Transverse colon (tissue), 4 donors: ENCODE results near the gene CKB. TPM values are rescaled to one million over a fixed set of nuclear protein-coding genes. Genes with fewer than 3 reads are reported as not detected.

Experiments used
- DNase-seq: peaks from one replicate; pipeline ENCODE4 v3.0.0-alpha.2; 2019
- H3K27ac ChIP-seq, 4 donors: fragments of 200-600 bp; sonication (generic); 2 replicates each; pipeline ENCODE4 v1.5.1; 2016 to 2018; ENCODE audit warnings: inconsistent platforms in 4 of 4
- H3K27me3 ChIP-seq: fragments of 200-600 bp; sonication (generic); 2 replicates; pipeline ENCODE4 v1.5.1; 2017; ENCODE audit warnings: inconsistent platforms
- H3K36me3 ChIP-seq, 4 donors: fragments of 200-600 bp; sonication (generic); 2 replicates each; pipeline ENCODE4 v1.5.1; 2017 to 2019; ENCODE audit warnings: inconsistent platforms in 4 of 4
- H3K4me1 ChIP-seq, 4 donors: fragments of 200-600 bp; sonication (generic); 2 replicates each; pipeline ENCODE4 v1.5.1; 2017 to 2020; ENCODE audit warnings: inconsistent platforms in 4 of 4
- H3K4me3 ChIP-seq, 4 donors: fragments of 200-600 bp; sonication (generic); 1 replicate in 1 of 4; 2 replicates in 3 of 4; pipeline versions ENCODE4 v1.5.1 to v1.6.1; 2017 to 2019; ENCODE audit warnings: inconsistent platforms in 4 of 4
- H3K9me3 ChIP-seq, 2 donors: fragments of 200-600 bp; sonication (generic); 2 replicates each; pipeline ENCODE4 v1.5.1; 2017 to 2019; ENCODE audit warnings: inconsistent platforms in 2 of 2
- CTCF ChIP-seq, 5 experiments: fragments of 200-600 bp in 3 of 5; fragments of 450-650 bp in 2 of 5; sonication (generic) in 3 of 5; IDR thresholded peaks; 1 replicate in 2 of 5; 2 replicates in 3 of 5; pipeline ENCODE4 v1.5.1; 2016 to 2017; ENCODE audit warnings: antibody characterized with exemption in 5 of 5, inconsistent platforms in 3 of 5, mild to moderate bottlenecking in 2 of 5, moderate library complexity in 1 of 5
- EP300 ChIP-seq: sonication (generic); formaldehyde crosslinking; IDR thresholded peaks from one replicate; pipeline ENCODE4 v1.6.1; 2017; ENCODE audit warnings: antibody characterized with exemption, low read depth
- POLR2A ChIP-seq: fragments of 450-650 bp; IDR thresholded peaks from one replicate; pipeline ENCODE4 v1.6.1; 2016; ENCODE audit warnings: antibody characterized with exemption, mild to moderate bottlenecking, moderate library complexity
- POLR2AphosphoS5 ChIP-seq, 3 donors: sonication (generic); formaldehyde crosslinking; IDR thresholded peaks; one replicate each; pipeline ENCODE4 v1.6.1; 2016; ENCODE audit warnings: antibody characterized with exemption in 3 of 3
- WGBS, 2 donors: methylation state at CpG; one replicate each; pipeline ENCODE4 v1.1.5; 2018; ENCODE audit warnings: low coverage in 1 of 2; 5-methylcytosine and 5-hydroxymethylcytosine counted together
- in situ Hi-C, 4 donors: fragments of 200-750 bp; cut with MboI; loops; one replicate each; pipeline versions ENCODE4 v1.15.0 to v1.15.1; 2017; ENCODE audit warnings: low sequenced_read_pairs in 3 of 4, low pct_ligation_motif_present in 1 of 4, low pct_unique_long_range_greater_than_20kb in 1 of 4
- intact Hi-C: fragments of 100-400 bp; cut with DNase I; formaldehyde crosslinking; loops from one replicate; pipeline ENCODE4 v1.15.1; 2023; ENCODE audit warnings: low total_unique reads
- total RNA-seq, 4 donors: library from RNA; depleted of rRNA; stranded (reverse); fragments of >200 nt; gene quantifications; one replicate each; pipeline ENCODE4 v1.1.0, GENCODE V29; 2016

CKB gene
- total RNA-seq, 4 donors from 2014 or later = 504 to 5,877 (median 3,263) TPM

GRCh38 chr14:103543721-103544387, 21.2 kb upstream of the CKB start:
- H3K27ac ChIP-seq = peak overlapping the region; percentile 74 to 94 (median 86)
- DNase-seq = no peak
- in situ Hi-C loops (no loop called here), intact Hi-C loops (no loop called here)
- peaks cover 57 to 67% (median 62%) of the 10 kb centered on the region in 4 donors for H3K4me1 ChIP-seq
- H3K36me3 ChIP-seq = no peaks in the 10 kb centered on the region
- no peak for TF ChIP-seq EP300
- no peaks in the 10 kb centered on the region for H3K27me3 ChIP-seq
- H3K9me3 ChIP-seq = no peaks in the 10 kb centered on the region
- WGBS, 2 donors = 71% methylated on average over 18 of the region's 19 CpGs; no CpG with 5 or more reads in 1 of the 2 donors
- no peak overlapping the region for H3K4me3 ChIP-seq

GRCh38 chr14:103543140-103543539, 20.5 kb upstream of the CKB start:
- Histone ChIP-seq H3K4me3 (no peak overlapping the region), H3K27me3 (no peaks in the 10 kb centered on the region), H3K36me3 (no peaks in the 10 kb centered on the region), H3K27ac (peak overlapping the region; percentile 74 to 94 (median 86)), H3K9me3 (no peaks in the 10 kb centered on the region), H3K4me1 (peaks cover 60 to 73% (median 69%) of the 10 kb centered on the region in 4 donors)
- intact Hi-C loops (no loop called here), in situ Hi-C loops (no loop called here)
- DNase-seq = no peak
- WGBS, 2 donors = 64% methylated on average over 8 of the region's 10 CpGs; no CpG with 5 or more reads in 1 of the 2 donors
- TF ChIP-seq CTCF (IDR thresholded peaks at IDR 0.05) = no peak

- in situ Hi-C loops = no loop called here
- Histone ChIP-seq H3K4me1 (peaks cover 60 to 78% (median 69%) of the 10 kb centered on the region in 4 donors), H3K27me3 (no peaks in the 10 kb centered on the region), H3K27ac (peak overlapping the region; percentile 74 to 94 (median 86)), H3K36me3 (no peaks in the 10 kb centered on the region), H3K9me3 (no peaks in the 10 kb centered on the region), H3K4me3 (peak overlapping the region in 1 of 4 donors; percentile 2)
- TF ChIP-seq POLR2AphosphoS5 (IDR thresholded peaks at IDR 0.05) (no peak), CTCF (IDR thresholded peaks at IDR 0.05) (no peak), POLR2A (no peak), EP300 (no peak)
- peak; percentile 66 for DNase-seq
- intact Hi-C loops = no loop called here
- 21% methylated on average over 18 of the region's 18 CpGs; no CpG with 5 or more reads in 1 of the 2 donors for WGBS, 2 donors
Observed at GRCh38 chr14:103542605-103543088, 20.0 kb upstream of the CKB start.

DNA sequence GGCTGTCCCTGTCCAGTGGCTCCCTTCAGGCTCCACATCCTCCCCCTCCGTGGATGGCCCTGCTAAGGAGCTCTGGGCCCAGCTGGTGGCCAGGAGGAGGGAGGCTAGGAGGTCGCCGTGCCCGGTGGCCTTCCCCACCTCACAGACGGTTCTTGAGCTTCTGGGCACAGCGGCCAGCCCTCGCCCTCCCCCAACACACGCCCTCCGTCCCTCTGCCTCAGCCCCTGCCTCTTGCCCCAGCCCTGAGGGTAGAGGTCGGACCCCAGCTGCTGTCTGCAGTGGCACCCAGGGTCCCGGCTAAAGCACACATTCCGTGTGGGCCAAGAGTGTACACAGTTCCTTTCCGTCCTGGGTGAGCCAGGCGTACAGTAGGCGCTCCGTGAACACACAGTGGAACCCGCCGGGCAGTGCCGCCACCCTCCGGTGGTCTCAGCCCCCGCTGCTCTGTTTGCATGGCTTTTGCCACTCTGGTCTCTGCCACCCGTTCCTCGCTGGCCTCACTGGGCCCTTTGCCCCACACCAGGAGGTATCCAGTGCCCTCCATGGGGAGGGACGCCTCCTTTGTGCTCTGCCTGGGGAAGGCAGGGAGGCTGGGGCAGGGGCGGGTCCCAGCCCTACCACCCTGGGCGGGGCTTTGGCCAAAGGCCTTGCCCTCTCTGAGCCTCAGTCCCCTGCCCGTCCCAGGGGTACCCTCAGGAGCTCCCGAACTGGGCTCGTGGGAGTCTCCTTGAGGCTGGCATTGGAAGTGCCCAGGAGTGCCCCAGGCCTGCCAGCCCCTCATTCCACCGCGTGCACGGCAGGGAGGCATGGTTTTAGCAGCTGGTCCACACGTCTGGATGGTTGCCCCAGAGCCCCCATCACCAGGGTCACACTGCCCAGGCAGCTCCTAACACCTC, 19.3 kb upstream of the CKB start:
- Histone ChIP-seq H3K36me3 (no peaks in the 10 kb centered on the region), H3K27ac (peak overlapping the region; percentile 74 to 94 (median 86)), H3K27me3 (no peaks in the 10 kb centered on the region), H3K4me3 (peak overlapping the region in 1 of 4 donors; percentile 2), H3K4me1 (peaks cover 60 to 81% (median 69%) of the 10 kb centered on the region in 4 donors), H3K9me3 (no peaks in the 10 kb centered on the region)
- no peak for TF ChIP-seq EP300
- peak in 3 of 5 experiments; percentile 9 to 37 (median 36) for TF ChIP-seq CTCF (IDR thresholded peaks at IDR 0.05)
- in situ Hi-C loops = no loop called here
- intact Hi-C loops = no loop called here
- DNase-seq = no peak
- 63% methylated on average over 31 of the region's 33 CpGs; no CpG with 5 or more reads in 1 of the 2 donors for WGBS, 2 donors
